ENCODE data around the gene SPATA1.

Gene SPATA1

DNA sequence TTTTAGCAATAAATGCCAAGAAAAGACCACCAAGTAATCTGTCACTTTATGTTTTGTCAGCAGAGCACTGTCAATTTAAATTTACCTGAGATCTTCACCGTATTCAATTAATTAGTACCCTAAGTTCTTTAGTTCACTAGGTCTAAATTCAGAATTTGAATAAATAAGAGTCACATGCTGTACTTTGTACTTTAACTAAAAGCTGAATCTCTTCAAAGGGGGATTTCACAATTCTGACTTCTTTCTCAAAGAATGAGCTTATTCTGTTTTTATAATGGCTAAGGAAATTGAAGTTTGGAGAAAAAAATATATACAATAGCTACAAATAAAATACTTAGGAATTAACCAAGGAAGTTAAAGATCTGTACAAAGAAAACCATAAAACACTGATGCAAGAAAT lies 2.3 kb downstream of the SPATA1 start:
- DNase-seq (ENCODE audit: extremely low read depth, low read depth), result no peak
- H3K4me3 ChIP-seq (replicated peaks; ENCODE audit: low read depth, low read length), result no peak overlapping the region
- TF ChIP-seq, protein P1, sequence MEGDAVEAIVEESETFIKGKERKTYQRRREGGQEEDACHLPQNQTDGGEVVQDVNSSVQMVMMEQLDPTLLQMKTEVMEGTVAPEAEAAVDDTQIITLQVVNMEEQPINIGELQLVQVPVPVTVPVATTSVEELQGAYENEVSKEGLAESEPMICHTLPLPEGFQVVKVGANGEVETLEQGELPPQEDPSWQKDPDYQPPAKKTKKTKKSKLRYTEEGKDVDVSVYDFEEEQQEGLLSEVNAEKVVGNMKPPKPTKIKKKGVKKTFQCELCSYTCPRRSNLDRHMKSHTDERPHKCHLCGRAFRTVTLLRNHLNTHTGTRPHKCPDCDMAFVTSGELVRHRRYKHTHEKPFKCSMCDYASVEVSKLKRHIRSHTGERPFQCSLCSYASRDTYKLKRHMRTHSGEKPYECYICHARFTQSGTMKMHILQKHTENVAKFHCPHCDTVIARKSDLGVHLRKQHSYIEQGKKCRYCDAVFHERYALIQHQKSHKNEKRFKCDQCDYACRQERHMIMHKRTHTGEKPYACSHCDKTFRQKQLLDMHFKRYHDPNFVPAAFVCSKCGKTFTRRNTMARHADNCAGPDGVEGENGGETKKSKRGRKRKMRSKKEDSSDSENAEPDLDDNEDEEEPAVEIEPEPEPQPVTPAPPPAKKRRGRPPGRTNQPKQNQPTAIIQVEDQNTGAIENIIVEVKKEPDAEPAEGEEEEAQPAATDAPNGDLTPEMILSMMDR (IDR thresholded peaks at IDR 0.05; ENCODE audit: low read depth, low read length, missing control alignments), result no peak

GRCh38 chr1:84509029-84509428 lies 2.8 kb downstream of the SPATA1 start:
- TF ChIP-seq, protein P1 (IDR thresholded peaks at IDR 0.05; ENCODE audit: low read depth, low read length, missing control alignments), result no peak
- DNase-seq (ENCODE audit: extremely low read depth, low read depth), result no peak
- H3K4me3 ChIP-seq (replicated peaks; ENCODE audit: low read depth, low read length), result no peak overlapping the region

DNA sequence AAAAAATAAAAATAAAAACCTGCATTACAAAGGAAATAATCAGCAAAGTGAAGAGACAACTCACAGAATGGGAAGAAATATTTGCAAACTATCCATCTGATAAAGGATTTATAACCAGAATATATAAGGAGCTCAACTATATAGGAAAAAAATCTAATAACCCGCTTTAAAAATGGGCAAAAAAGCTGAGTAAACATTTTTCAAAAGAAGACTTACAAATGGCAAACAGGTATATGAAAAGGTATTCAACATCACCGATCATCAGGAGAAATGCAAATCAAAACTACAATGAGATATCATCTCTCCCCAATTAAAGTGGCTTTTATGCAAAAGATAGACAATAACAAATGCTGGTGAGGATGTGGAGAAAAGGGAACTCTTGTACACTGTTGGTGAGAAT lies 4.0 kb downstream of the SPATA1 start:
- no peak for DNase-seq (ENCODE audit: extremely low read depth, low read depth)
- TF ChIP-seq, protein P1 (IDR thresholded peaks at IDR 0.05; ENCODE audit: low read depth, low read length, missing control alignments), result no peak
- no peak overlapping the region for H3K4me3 ChIP-seq (replicated peaks; ENCODE audit: low read depth, low read length)

DNA sequence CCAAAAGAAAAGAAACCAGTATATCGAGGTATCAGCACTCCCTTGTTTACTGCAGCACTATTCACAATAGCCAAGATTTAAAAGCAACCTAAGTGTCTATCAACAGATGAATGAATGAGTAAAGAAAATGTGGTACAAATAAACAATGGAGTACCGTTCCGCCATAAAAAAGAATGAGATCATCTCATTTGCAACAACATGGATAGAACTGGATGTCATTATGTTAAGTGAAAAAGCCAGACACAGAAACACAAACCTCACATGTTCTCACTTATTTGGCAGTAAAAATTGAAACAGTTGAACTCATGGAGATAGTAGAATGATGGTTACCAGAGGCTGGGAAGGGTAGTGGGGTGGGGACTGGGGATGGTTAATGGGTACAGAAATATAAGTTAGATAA lies 4.5 kb downstream of the SPATA1 start:
- TF ChIP-seq, protein P1 (IDR thresholded peaks at IDR 0.05; ENCODE audit: low read depth, low read length, missing control alignments), result no peak
- no peak for DNase-seq (ENCODE audit: extremely low read depth, low read depth)
- no peak overlapping the region for H3K4me3 ChIP-seq (replicated peaks; ENCODE audit: low read depth, low read length)

DNA sequence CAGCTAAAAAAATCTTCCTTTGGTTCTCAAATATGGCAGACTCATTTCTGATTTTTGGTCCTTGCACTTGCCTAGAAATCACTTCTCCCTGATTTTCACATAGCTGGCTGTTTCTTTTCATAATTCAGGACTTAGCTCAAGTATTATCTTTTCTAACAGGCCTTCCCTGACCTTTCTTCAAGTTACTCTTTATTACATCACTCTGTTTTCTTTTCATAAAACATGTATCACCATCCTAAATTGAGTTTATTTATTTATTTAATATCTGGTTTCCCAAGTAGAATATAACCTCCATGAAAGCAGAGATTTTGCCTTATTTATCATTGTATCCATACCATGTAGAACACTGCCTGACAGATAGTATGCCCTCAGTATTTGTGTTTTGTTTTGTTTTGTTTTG lies 18.4 kb downstream of the SPATA1 start:
- no peak for DNase-seq (ENCODE audit: extremely low read depth, low read depth)
- TF ChIP-seq, protein P1 (IDR thresholded peaks at IDR 0.05; ENCODE audit: low read depth, low read length, missing control alignments), result no peak
- H3K4me3 ChIP-seq (replicated peaks; ENCODE audit: low read depth, low read length), result no peak overlapping the region

DNA sequence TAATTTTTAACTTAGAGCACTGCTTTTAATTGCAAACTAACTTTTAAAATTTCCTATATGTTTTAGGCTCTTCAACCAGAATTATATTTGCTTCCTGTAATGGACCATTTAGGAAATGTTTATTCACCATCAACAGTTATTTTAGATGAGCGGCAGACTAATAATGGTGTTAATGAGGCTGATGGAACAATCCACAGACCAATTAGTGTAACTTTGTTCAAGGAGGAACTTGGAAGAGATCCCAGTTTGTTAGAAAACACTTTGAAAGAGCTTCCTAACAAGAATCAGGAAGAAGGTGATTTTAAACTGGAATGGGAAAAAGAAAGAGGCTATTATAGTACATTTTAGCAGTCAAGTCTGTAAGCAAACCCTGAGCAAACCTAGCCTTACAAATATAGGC lies 19.6 kb downstream of the SPATA1 start:
- DNase-seq (ENCODE audit: extremely low read depth, low read depth), result no peak
- H3K4me3 ChIP-seq (replicated peaks; ENCODE audit: low read depth, low read length), result no peak overlapping the region
- TF ChIP-seq, protein P1 (IDR thresholded peaks at IDR 0.05; ENCODE audit: low read depth, low read length, missing control alignments), result no peak

DNA sequence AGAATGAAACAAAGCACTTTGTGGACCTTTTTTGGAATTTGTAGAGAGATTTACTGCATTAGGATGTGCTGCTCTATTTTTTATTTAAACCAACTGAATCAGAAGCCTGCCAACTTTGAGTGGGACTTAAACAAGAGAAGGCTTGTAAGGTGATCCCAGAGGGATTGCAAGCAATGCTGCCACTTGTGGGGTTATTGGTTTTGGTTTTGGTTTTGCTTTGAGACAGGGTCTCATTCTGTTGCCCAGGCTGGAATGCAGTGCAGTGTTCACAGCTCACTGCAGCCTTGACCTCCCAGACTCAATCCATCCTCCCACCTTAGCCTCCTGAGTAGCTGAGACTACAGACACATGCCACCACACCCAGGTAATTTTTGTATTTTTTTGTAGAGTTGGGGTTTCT lies 32.4 kb downstream of the SPATA1 start:
- no peak overlapping the region for H3K4me3 ChIP-seq (replicated peaks; ENCODE audit: low read depth, low read length)
- TF ChIP-seq, protein P1 (IDR thresholded peaks at IDR 0.05; ENCODE audit: low read depth, low read length, missing control alignments), result no peak

More for the DNA sequence above, 32.4 kb downstream of the SPATA1 start:
- DNase-seq (ENCODE audit: extremely low read depth, low read depth), result no peak

All from HFF-Myc (cell line).